Transverse colon (tissue), 4 donors: ENCODE measurements around the gene IGFL2. TPM values are rescaled to one million over a fixed set of nuclear protein-coding genes. Genes with fewer than 3 reads are reported as not detected.
"Not testable (repeated sequence)": the region's sequence is repeated elsewhere in the genome, so short reads cannot be mapped to it uniquely, and the experiment has no call there.

Experiments used
- DNase-seq: peaks from one replicate; pipeline ENCODE4 v3.0.0-alpha.2; 2019
- H3K27ac ChIP-seq, 4 donors: fragments of 200-600 bp; sonication (generic); 2 replicates each; pipeline ENCODE4 v1.5.1; 2016 to 2018; ENCODE audit warnings: inconsistent platforms in 4 of 4
- H3K27me3 ChIP-seq: fragments of 200-600 bp; sonication (generic); 2 replicates; pipeline ENCODE4 v1.5.1; 2017; ENCODE audit warnings: inconsistent platforms
- H3K36me3 ChIP-seq, 4 donors: fragments of 200-600 bp; sonication (generic); 2 replicates each; pipeline ENCODE4 v1.5.1; 2017 to 2019; ENCODE audit warnings: inconsistent platforms in 4 of 4
- H3K4me1 ChIP-seq, 4 donors: fragments of 200-600 bp; sonication (generic); 2 replicates each; pipeline ENCODE4 v1.5.1; 2017 to 2020; ENCODE audit warnings: inconsistent platforms in 4 of 4
- H3K4me3 ChIP-seq, 4 donors: fragments of 200-600 bp; sonication (generic); 1 replicate in 1 of 4; 2 replicates in 3 of 4; pipeline versions ENCODE4 v1.5.1 to v1.6.1; 2017 to 2019; ENCODE audit warnings: inconsistent platforms in 4 of 4
- H3K9me3 ChIP-seq, 2 donors: fragments of 200-600 bp; sonication (generic); 2 replicates each; pipeline ENCODE4 v1.5.1; 2017 to 2019; ENCODE audit warnings: inconsistent platforms in 2 of 2
- CTCF ChIP-seq, 5 experiments: fragments of 200-600 bp in 3 of 5; fragments of 450-650 bp in 2 of 5; sonication (generic) in 3 of 5; IDR thresholded peaks; 1 replicate in 2 of 5; 2 replicates in 3 of 5; pipeline ENCODE4 v1.5.1; 2016 to 2017; ENCODE audit warnings: antibody characterized with exemption in 5 of 5, inconsistent platforms in 3 of 5, mild to moderate bottlenecking in 2 of 5, moderate library complexity in 1 of 5
- EP300 ChIP-seq: sonication (generic); formaldehyde crosslinking; IDR thresholded peaks from one replicate; pipeline ENCODE4 v1.6.1; 2017; ENCODE audit warnings: antibody characterized with exemption, low read depth
- POLR2A ChIP-seq: fragments of 450-650 bp; IDR thresholded peaks from one replicate; pipeline ENCODE4 v1.6.1; 2016; ENCODE audit warnings: antibody characterized with exemption, mild to moderate bottlenecking, moderate library complexity
- POLR2AphosphoS5 ChIP-seq, 3 donors: sonication (generic); formaldehyde crosslinking; IDR thresholded peaks; one replicate each; pipeline ENCODE4 v1.6.1; 2016; ENCODE audit warnings: antibody characterized with exemption in 3 of 3
- WGBS, 2 donors: methylation state at CpG; one replicate each; pipeline ENCODE4 v1.1.5; 2018; ENCODE audit warnings: low coverage in 1 of 2; 5-methylcytosine and 5-hydroxymethylcytosine counted together
- in situ Hi-C, 4 donors: fragments of 200-750 bp; cut with MboI; loops; one replicate each; pipeline versions ENCODE4 v1.15.0 to v1.15.1; 2017; ENCODE audit warnings: low sequenced_read_pairs in 3 of 4, low pct_ligation_motif_present in 1 of 4, low pct_unique_long_range_greater_than_20kb in 1 of 4
- intact Hi-C: fragments of 100-400 bp; cut with DNase I; formaldehyde crosslinking; loops from one replicate; pipeline ENCODE4 v1.15.1; 2023; ENCODE audit warnings: low total_unique reads
- total RNA-seq, 4 donors: library from RNA; depleted of rRNA; stranded (reverse); fragments of >200 nt; gene quantifications; one replicate each; pipeline ENCODE4 v1.1.0, GENCODE V29; 2016

IGFL2 gene
- not detected for total RNA-seq

GRCh38 chr19:46147791-46148288 lies at the start of gene IGFL2:
TSS of gene IGFL2 (plus strand) at chr19:46148238. CDS start at chr19:46148279, 41 bp downstream.
- Histone ChIP-seq H3K9me3 (no peaks in the 10 kb centered on the region), H3K4me3 (no peak within 1 kb of the TSS), H3K27ac (no peak within 1 kb of the TSS), H3K4me1 (peaks cover 0 to 5% (median 0%) of the 10 kb centered on the region in 4 donors), H3K36me3 (no peaks in the 10 kb centered on the region), H3K27me3 (no peaks in the 10 kb centered on the region)
- in situ Hi-C loops = no loop called here
- intact Hi-C loops = no loop called here
- 88% methylated on average over 6 of the region's 6 CpGs; no CpG with 5 or more reads in 1 of the 2 donors for WGBS, 2 donors
- TF ChIP-seq POLR2AphosphoS5 (IDR thresholded peaks at IDR 0.05) (no peak), POLR2A (no peak), EP300 (no peak), CTCF (IDR thresholded peaks at IDR 0.05) (no peak)
- DNase-seq = no peak

- Histone ChIP-seq H3K36me3 (no peaks in the 10 kb centered on the region), H3K4me3 (no peak overlapping the region), H3K4me1 (no peaks in the 10 kb centered on the region), H3K9me3 (peaks cover 0 to 11% of the 10 kb centered on the region in 2 donors), H3K27ac (no peak overlapping the region), H3K27me3 (peaks cover 37% of the 10 kb centered on the region)
- DNase-seq = no peak
- TF ChIP-seq CTCF (IDR thresholded peaks at IDR 0.05) (no peak), EP300 (no peak), POLR2AphosphoS5 (IDR thresholded peaks at IDR 0.05) (no peak), POLR2A (no peak)
- intact Hi-C loops (no loop called here), in situ Hi-C loops (no loop called here)
- 63 to 64% methylated on average over 1 of the region's 1 CpG for WGBS, 2 donors
These were observed 47.7 kb upstream of the IGFL2 start for GRCh38 chr19:46100344-46100743.

GRCh38 chr19:46101293-46101692 lies 46.7 kb upstream of the IGFL2 start:
- Histone ChIP-seq H3K27me3 (peaks cover 31% of the 10 kb centered on the region), H3K27ac (no peak overlapping the region), H3K4me1 (no peaks in the 10 kb centered on the region), H3K9me3 (peaks cover 0 to 11% of the 10 kb centered on the region in 2 donors), H3K36me3 (no peaks in the 10 kb centered on the region), H3K4me3 (no peak overlapping the region)
- intact Hi-C loops (no loop called here), in situ Hi-C loops (no loop called here)
- DNase-seq = no peak
- 49 to 50% methylated on average over 2 to 6 of the region's 6 CpGs for whole genome bisulfite sequencing, 2 donors
- no peak for TF ChIP-seq CTCF (IDR thresholded peaks at IDR 0.05)
- TF ChIP-seq POLR2A = no peak
- TF ChIP-seq POLR2AphosphoS5 (IDR thresholded peaks at IDR 0.05) = no peak
- no peak for TF ChIP-seq EP300

GRCh38 chr19:46102333-46102732 lies 45.7 kb upstream of the IGFL2 start:
- H3K27ac ChIP-seq, DNase-seq, intact Hi-C loops, H3K4me1 ChIP-seq, H3K4me3 ChIP-seq, H3K9me3 ChIP-seq, in situ Hi-C loops, H3K36me3 ChIP-seq: not testable (repeated sequence)
- H3K27me3 ChIP-seq = peaks cover 22% of the 10 kb centered on the region
- WGBS, 2 donors = 71 to 78% methylated on average over 7 of the region's 7 CpGs

- intact Hi-C loops = no loop called here
- WGBS, 2 donors = 70 to 86% methylated on average over 3 to 6 of the region's 6 CpGs
- in situ Hi-C loops = no loop called here
- H3K36me3 ChIP-seq = no peaks in the 10 kb centered on the region
- peaks cover 0 to 4% of the 10 kb centered on the region in 2 donors for H3K9me3 ChIP-seq
- DNase-seq = no peak
- H3K4me3 ChIP-seq = no peak overlapping the region
- no peak overlapping the region for H3K27ac ChIP-seq
- H3K27me3 ChIP-seq = peaks cover 12% of the 10 kb centered on the region
- TF ChIP-seq CTCF (IDR thresholded peaks at IDR 0.05) (no peak), EP300 (no peak), POLR2AphosphoS5 (IDR thresholded peaks at IDR 0.05) (no peak), POLR2A (no peak)
- no peaks in the 10 kb centered on the region for H3K4me1 ChIP-seq
These were observed 40.7 kb upstream of the IGFL2 start for GRCh38 chr19:46107371-46107770.
